ENCODE results near the gene GATAD2A. TPM values are rescaled to one million over a fixed set of nuclear protein-coding genes. Genes with fewer than 3 reads are reported as not detected.

GATAD2A gene
- total and polyA plus RNA-seq, 2 of the 8 experiments (the other 6 are each of a cell fraction or from before 2014, with no cell fraction given): 38.4 to 205 TPM

- DNase-seq (ENCODE audit: low read depth in 1 of 2, low spot score in 2 of 2): no peak
- CTCF ChIA-PET (ENCODE audit: partially characterized antibody): no interaction called here
Observed at GRCh38 chr19:19502281-19502680, 96.8 kb downstream of the GATAD2A start.

More at GRCh38 chr19:19502281-19502680, 96.8 kb downstream of the GATAD2A start:
- H3K79me2 ChIP-seq (ENCODE audit: control insufficient read depth in 1 of 2, insufficient read depth in 2 of 2, low read length in 2 of 2): no peaks in the 10 kb centered on the region
- no peaks in the 10 kb centered on the region for H3K4me1 ChIP-seq (replicated peaks in 1 of 4; ENCODE audit: control insufficient read depth in 3 of 4, insufficient read depth in 4 of 4, low read length in 3 of 4)
- 0 out of 2 replicates have a peak overlapping the region, but pooled peaks have one; percentile 16 for H2BK5ac ChIP-seq (ENCODE audit: low read depth, low read length)
- no peak overlapping the region for H3K14ac ChIP-seq (ENCODE audit: insufficient read length)
- H3K4ac ChIP-seq (replicated peaks; ENCODE audit: insufficient read length, low read depth, low read length): no peak overlapping the region
- no peak overlapping the region for H2BK120ac ChIP-seq (replicated peaks; ENCODE audit: low read depth, low read length)
- no peak for TF ChIP-seq CREB1 (IDR thresholded peaks at IDR 0.05)
- TF ChIP-seq NRF1 (IDR thresholded peaks at IDR 0.05; ENCODE audit: low read depth, low read length): no peak
- no peak for TF ChIP-seq PHF8 (conservative IDR thresholded peaks at IDR 0.05; ENCODE audit: low read depth, low read length)
- TF ChIP-seq SP2 (IDR thresholded peaks at IDR 0.05; ENCODE audit: low read length): no peak
- no peak for TF ChIP-seq JUN (IDR thresholded peaks at IDR 0.05; ENCODE audit: low read depth, low read length)
- no peak for TF ChIP-seq SIN3A (conservative IDR thresholded peaks at IDR 0.05 in 1 of 2, IDR thresholded peaks at IDR 0.05 in 1 of 2; ENCODE audit: low read depth in 1 of 2, low read length in 2 of 2)
- TF ChIP-seq KDM1A (IDR thresholded peaks at IDR 0.05; ENCODE audit: borderline replicate concordance, low read length): no peak
- H4K20me1 ChIP-seq (replicated peaks in 1 of 2; ENCODE audit: control insufficient read depth in 1 of 2, insufficient read depth in 2 of 2, low read length in 2 of 2): peaks cover 5 to 21% of the 10 kb centered on the region in 2 experiments
- H3K23me2 ChIP-seq (ENCODE audit: low read depth, low read length): peaks cover 2% of the 10 kb centered on the region; the same call in 1 of the 2 replicates
- H3K4me2 ChIP-seq (ENCODE audit: insufficient read depth in 1 of 2, low read depth in 2 of 2, low read length in 2 of 2): no peak overlapping the region
- no peak overlapping the region for H3K56ac ChIP-seq (replicated peaks; ENCODE audit: insufficient read length, low read depth, low read length)
- no peak overlapping the region for H4K5ac ChIP-seq (ENCODE audit: insufficient read length, low read depth, low read length)
- no peak overlapping the region for H4K91ac ChIP-seq (replicated peaks; ENCODE audit: insufficient read length, low read length)
- no peak overlapping the region for H2BK20ac ChIP-seq (ENCODE audit: low read length)
- no peak overlapping the region for H2BK15ac ChIP-seq (ENCODE audit: low read length)
- no peaks in the 10 kb centered on the region for H3K27me3 ChIP-seq (replicated peaks in 1 of 4; ENCODE audit: control insufficient read depth in 3 of 4, extremely low read depth in 1 of 4, insufficient read depth in 3 of 4, low read length in 3 of 4)
- no peak overlapping the region for H3K27ac ChIP-seq (ENCODE audit: low read depth, low read length)
- no peak for FAIRE-seq
- H3K18ac ChIP-seq (ENCODE audit: extremely low read depth, low read length): no peak overlapping the region
- no peak overlapping the region for H3K4me3 ChIP-seq (ENCODE audit: extremely low read depth in 1 of 4, insufficient read depth in 2 of 4, low read depth in 3 of 4, low read length in 4 of 4)
- WGBS, 2 experiments (ENCODE audit: extremely low coverage in 1 of 2, insufficient coverage in 1 of 2, insufficient read length in 1 of 2, insufficient replicate concordance in 2 of 2, low coverage in 1 of 2, low lambda C conversion rate in 2 of 2, missing lambda C conversion rate in 1 of 2): 92% methylated on average over 19 of the region's 19 CpGs; no CpG with 5 or more reads in 1 of the 2 experiments
- POLR2A ChIA-PET (ENCODE audit: partially characterized antibody): no interaction called here
- no peak overlapping the region for H4K8ac ChIP-seq (ENCODE audit: extremely low read depth, insufficient read depth, low read length)
- no peak overlapping the region for H2AFZ ChIP-seq (ENCODE audit: low read length)
- peaks cover 25 to 63% (median 56%) of the 10 kb centered on the region in 4 experiments for H3K36me3 ChIP-seq (ENCODE audit: control insufficient read depth in 2 of 4, insufficient read depth in 4 of 4, low read length in 3 of 4)
- no peak overlapping the region for H3K9ac ChIP-seq (replicated peaks in 1 of 4; ENCODE audit: extremely low read depth in 1 of 4, low read depth in 3 of 4, low read length in 3 of 4)
- H3K23ac ChIP-seq (ENCODE audit: insufficient read length): no peak overlapping the region
- H3K79me1 ChIP-seq (ENCODE audit: low read depth, low read length): peaks cover 4% of the 10 kb centered on the region
- no peak overlapping the region for H2BK12ac ChIP-seq (ENCODE audit: low read depth, low read length)
- no peak overlapping the region for H2AK5ac ChIP-seq (ENCODE audit: low read depth, low read length)
- H3K9me3 ChIP-seq (ENCODE audit: insufficient read depth in 2 of 2, low read depth in 1 of 2, low read length in 1 of 2): no peaks in the 10 kb centered on the region

Measured in H1 (cell line).